Measurements from ENCODE around the gene KCTD16.

The KCTD16 gene

GRCh38 chr5:144170276-144171024, at the start of gene KCTD16, which contains the start of gene YIPF5:
TSS of gene KCTD16 (plus strand) at chr5:144170873.
TSS of gene YIPF5 (minus strand) at chr5:144170659. CDS start at chr5:144169955, 704 bp downstream.
- peak; percentile 84 for DNase-seq (ENCODE audit: low read depth)

GRCh38 chr5:144121577-144121976, 49.1 kb upstream of the KCTD16 start:
- DNase-seq (ENCODE audit: low read depth): no peak

- DNase-seq (ENCODE audit: low read depth): no peak
Measured at GRCh38 chr5:144122081-144122480, 48.6 kb upstream of the KCTD16 start.

GRCh38 chr5:144122641-144123040, 48.0 kb upstream of the KCTD16 start:
- DNase-seq (ENCODE audit: low read depth): no peak

GRCh38 chr5:144125163-144125726, 45.4 kb upstream of the KCTD16 start:
- no peak for DNase-seq (ENCODE audit: low read depth)

GRCh38 chr5:144126707-144127106, 44.0 kb upstream of the KCTD16 start:
- DNase-seq (ENCODE audit: low read depth): no peak

- no peak for DNase-seq (ENCODE audit: low read depth)
Measured at GRCh38 chr5:144128844-144129243, 41.8 kb upstream of the KCTD16 start.

GRCh38 chr5:144130306-144130705, 40.4 kb upstream of the KCTD16 start:
- no peak for DNase-seq (ENCODE audit: low read depth)

GRCh38 chr5:144131261-144131660, 39.4 kb upstream of the KCTD16 start:
- no peak for DNase-seq (ENCODE audit: low read depth)

GRCh38 chr5:144133050-144133633, 37.5 kb upstream of the KCTD16 start:
- no peak for DNase-seq (ENCODE audit: low read depth)

- no peak for DNase-seq (ENCODE audit: low read depth)
Measured at GRCh38 chr5:144134194-144134826, 36.4 kb upstream of the KCTD16 start.

GRCh38 chr5:144135113-144135762, 35.4 kb upstream of the KCTD16 start:
- DNase-seq (ENCODE audit: low read depth): no peak

GRCh38 chr5:144139586-144139985, 31.1 kb upstream of the KCTD16 start:
- DNase-seq (ENCODE audit: low read depth): no peak

GRCh38 chr5:144141585-144141984, 29.1 kb upstream of the KCTD16 start:
- DNase-seq (ENCODE audit: low read depth): no peak

GRCh38 chr5:144142139-144142823, 28.4 kb upstream of the KCTD16 start:
- no peak for DNase-seq (ENCODE audit: low read depth)

- no peak for DNase-seq (ENCODE audit: low read depth)
Measured at GRCh38 chr5:144142824-144143162, 27.9 kb upstream of the KCTD16 start.

GRCh38 chr5:144143625-144144024, 27.0 kb upstream of the KCTD16 start:
- DNase-seq (ENCODE audit: low read depth): no peak

GRCh38 chr5:144144956-144145751, 25.5 kb upstream of the KCTD16 start:
- DNase-seq (ENCODE audit: low read depth): no peak

GRCh38 chr5:144151026-144151425, 19.6 kb upstream of the KCTD16 start:
- no peak for DNase-seq (ENCODE audit: low read depth)

GRCh38 chr5:144156767-144157171, 13.9 kb upstream of the KCTD16 start:
- no peak for DNase-seq (ENCODE audit: low read depth)

- DNase-seq (ENCODE audit: low read depth): no peak
Measured at GRCh38 chr5:144162686-144163085, 8.0 kb upstream of the KCTD16 start.

All from non-pigmented ciliary epithelial cell (primary cell).